ENCODE measurements around the gene DENND2A.

The DENND2A gene

DNA sequence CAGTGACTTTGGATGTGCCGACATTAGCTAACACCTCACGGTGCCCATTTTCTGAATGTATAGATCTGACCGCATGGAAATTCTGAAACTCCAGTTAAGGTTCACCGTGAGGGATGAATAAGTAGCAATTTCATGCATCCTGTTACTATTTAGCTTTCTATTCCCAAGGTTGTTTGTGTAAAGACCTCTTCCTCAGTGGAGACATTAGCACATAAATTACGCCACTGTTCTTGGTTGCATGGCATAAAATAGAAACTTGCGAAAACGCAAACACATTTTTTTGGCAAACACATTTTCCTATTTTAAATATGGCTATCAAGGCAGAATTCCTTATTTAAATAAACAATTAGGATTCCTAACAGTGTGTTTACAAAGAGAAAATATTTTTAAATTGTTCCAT, 36.5 kb downstream of the DENND2A start:
- TF ChIP-seq, protein P1, sequence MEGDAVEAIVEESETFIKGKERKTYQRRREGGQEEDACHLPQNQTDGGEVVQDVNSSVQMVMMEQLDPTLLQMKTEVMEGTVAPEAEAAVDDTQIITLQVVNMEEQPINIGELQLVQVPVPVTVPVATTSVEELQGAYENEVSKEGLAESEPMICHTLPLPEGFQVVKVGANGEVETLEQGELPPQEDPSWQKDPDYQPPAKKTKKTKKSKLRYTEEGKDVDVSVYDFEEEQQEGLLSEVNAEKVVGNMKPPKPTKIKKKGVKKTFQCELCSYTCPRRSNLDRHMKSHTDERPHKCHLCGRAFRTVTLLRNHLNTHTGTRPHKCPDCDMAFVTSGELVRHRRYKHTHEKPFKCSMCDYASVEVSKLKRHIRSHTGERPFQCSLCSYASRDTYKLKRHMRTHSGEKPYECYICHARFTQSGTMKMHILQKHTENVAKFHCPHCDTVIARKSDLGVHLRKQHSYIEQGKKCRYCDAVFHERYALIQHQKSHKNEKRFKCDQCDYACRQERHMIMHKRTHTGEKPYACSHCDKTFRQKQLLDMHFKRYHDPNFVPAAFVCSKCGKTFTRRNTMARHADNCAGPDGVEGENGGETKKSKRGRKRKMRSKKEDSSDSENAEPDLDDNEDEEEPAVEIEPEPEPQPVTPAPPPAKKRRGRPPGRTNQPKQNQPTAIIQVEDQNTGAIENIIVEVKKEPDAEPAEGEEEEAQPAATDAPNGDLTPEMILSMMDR (conservative IDR thresholded peaks at IDR 0.05; ENCODE audit: low read length): no peak
- H3K4me3 ChIP-seq (ENCODE audit: low read length): no peak overlapping the region
- DNase-seq (ENCODE audit: low read depth): no peak

DNA sequence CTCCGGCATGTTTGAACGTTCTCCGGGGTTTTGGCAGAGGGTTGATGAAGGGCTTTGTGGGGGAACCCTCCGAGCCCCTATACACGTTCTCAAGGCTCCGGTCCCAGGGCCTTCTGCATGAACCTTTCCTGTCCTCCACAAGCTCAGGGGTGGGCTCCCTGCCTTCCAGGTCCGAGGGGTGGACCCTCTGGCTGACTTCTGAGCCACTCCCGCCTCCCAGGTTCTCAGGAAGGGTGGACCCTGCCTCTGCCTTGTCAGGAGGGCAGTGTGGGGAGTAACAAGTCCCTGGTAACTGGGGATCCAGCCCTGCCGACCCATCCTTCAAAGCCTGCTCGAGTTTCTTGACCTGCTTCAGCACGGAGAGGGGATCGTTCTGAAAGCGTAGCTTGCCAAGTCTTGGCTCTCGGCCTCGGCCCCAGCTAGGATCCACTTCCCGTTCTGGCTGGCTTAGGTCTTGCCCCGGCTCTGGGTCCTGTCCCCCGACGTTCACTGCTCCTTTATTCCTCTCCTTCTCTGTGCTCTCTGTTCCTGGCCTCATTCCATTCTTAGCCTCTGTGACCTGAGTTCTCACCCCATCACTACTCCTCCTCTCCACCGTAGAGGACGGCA, 38.9 kb downstream of the DENND2A start:
- TF ChIP-seq, protein P1 (conservative IDR thresholded peaks at IDR 0.05; ENCODE audit: low read length): no peak
- DNase-seq (ENCODE audit: low read depth): no peak
- H3K4me3 ChIP-seq (ENCODE audit: low read length): no peak overlapping the region

DNA sequence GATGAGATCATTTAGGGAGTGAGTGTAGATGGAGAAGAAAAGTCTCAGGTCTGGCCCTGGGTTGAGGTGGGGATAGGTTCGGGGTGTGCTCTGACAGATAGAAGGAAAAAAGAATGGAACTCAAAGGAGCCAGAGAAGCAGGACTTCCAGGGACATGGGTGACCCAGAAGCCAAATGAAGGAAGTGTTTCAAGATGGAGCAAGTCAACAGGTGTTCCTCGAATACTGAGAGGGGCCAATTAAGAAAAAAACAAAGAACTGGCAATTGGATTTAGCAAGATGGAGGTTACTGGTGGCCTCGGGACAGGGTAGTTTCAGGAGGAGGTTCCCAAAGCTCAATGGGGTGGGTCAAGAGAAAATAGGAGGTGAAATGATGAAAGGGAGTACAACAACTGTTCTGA, 40.3 kb downstream of the DENND2A start:
- no peak for DNase-seq (ENCODE audit: low read depth)
- H3K4me3 ChIP-seq (ENCODE audit: low read length): no peak overlapping the region
- TF ChIP-seq, protein P1 (conservative IDR thresholded peaks at IDR 0.05; ENCODE audit: low read length): no peak

DNA sequence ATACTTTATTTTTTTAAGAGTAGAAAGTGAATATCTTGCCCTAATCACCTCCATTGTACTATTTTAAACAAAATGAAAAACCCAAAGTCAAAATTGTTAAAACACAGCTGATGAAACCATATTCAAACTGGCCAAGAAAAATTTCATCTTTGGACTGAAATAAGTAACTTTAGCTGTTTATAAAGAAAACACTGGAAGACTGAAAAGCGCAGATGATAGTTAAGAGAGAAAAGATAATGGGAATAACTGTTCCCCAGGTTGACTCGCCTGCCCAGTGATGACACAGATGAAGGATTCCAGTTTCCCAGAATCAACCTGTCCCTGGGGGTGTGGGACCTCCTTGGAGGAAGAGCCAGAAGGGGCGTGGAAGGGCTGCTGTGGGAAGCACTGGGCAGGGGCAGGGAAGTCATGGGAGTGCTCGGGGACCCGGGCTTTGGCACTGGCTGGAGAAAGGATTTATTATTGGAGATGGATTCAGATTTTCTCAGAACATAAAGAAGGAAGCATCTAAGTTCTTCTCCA, 43.1 kb downstream of the DENND2A start:
- DNase-seq (ENCODE audit: low read depth): no peak
- TF ChIP-seq, protein P1 (conservative IDR thresholded peaks at IDR 0.05; ENCODE audit: low read length): no peak
- H3K4me3 ChIP-seq (ENCODE audit: low read length): no peak overlapping the region

DNA sequence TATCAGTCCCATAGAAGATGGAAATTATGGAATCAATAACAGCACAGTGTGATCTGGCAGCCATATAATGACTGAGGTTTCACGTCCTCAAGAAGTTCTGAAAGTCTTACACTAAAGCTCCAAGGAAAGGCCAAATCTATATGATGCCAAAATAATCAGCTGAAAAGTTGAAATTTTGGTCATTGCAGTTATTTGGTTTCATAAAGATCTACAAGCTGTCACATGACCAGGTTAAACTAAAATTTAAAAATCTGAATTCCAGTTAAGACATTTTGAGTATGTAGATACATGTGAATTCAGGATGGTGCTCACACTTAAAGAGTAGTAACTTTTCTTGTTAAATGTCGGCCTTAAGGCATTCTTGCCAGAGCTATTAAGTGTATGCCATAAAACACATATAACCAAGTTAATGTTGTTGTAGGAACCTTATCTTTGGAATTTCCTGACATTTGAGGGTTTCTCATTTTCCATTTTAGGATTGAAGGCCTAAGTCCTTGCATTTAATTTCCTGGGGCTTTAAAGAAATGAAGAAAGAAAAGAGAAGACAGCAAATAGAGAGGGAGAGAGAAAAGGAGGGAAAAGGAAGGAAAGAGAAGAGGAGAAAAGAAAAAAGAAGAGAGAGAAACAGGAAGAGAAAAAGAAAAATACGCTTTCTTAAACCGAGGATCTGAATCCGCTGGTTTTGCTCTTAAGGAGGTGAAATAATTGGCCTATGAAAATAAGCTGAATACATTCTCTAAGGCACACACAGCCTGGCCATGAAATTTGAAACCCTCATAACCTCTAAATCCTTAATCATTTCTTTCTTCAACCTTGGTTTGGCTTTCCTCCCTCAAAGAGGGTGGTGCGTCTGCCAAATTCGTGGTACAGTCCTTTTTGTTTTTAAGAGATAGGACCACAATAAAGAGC, 43.8 kb downstream of the DENND2A start:
- peak; percentile 9 for DNase-seq (ENCODE audit: low read depth)
- no peak overlapping the region for H3K4me3 ChIP-seq (ENCODE audit: low read length)
- TF ChIP-seq, protein P1 (conservative IDR thresholded peaks at IDR 0.05; ENCODE audit: low read length): no peak

DNA sequence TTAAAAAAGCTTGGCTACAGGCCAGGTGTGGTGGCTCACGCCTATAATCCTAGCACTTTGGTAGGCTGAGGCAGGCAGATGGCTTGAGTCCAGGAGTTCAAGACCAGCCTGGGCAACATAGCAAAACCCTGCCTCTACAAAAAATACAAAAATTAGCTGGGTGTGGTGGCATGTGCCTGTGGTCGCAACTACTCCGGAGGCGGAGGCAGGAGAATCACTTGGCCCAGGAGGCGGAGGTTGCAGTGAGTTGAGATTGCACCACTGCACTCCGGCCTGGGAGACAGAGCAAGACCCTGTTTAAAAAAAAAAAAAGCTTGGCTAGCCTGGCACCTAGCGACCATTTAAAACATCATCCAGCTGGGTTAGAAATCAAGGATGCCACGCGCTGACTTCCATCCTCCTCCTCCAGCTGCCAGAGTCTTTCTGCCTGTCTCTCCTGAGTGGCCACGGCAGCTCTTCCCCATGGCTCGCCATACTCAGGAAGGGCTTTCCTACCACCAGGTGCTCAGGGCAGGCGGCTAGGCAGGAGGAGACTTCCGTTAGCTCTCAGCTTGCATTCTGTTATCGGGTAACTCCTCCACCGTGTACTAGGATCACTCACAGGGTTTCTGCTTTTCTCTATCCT, 45.0 kb downstream of the DENND2A start:
- TF ChIP-seq, protein P1 (conservative IDR thresholded peaks at IDR 0.05; ENCODE audit: low read length): no peak
- peak; percentile 31 for DNase-seq (ENCODE audit: low read depth)
- no peak overlapping the region for H3K4me3 ChIP-seq (ENCODE audit: low read length)
